Mucosa of descending colon (tissue), 3 donors: Measurements from ENCODE around the gene ACAP1. TPM values are rescaled to one million over a fixed set of nuclear protein-coding genes. Genes with fewer than 3 reads are reported as not detected.

Source experiments
- ATAC-seq: fragments of 200-7000 bp; cut with Tn5 transposase; one replicate; pipeline ENCODE4 v1.9.1; 2020; ENCODE audit warnings: mild to moderate bottlenecking, moderate library complexity
- DNase-seq, 3 donors: peaks; one replicate each; pipeline ENCODE4 v3.0.0-alpha.2; 2020
- H3K36me3 ChIP-seq: fragments of 200-600 bp; one replicate; pipeline ENCODE4 v1.8.0; 2021; ENCODE audit warnings: low read depth, mild to moderate bottlenecking
- H3K4me1 ChIP-seq: fragments of 200-600 bp; one replicate; pipeline ENCODE4 v1.8.0; 2021; ENCODE audit warnings: low read depth, mild to moderate bottlenecking
- H3K4me3 ChIP-seq: fragments of 200-600 bp; one replicate; pipeline ENCODE4 v1.8.0; 2021; ENCODE audit warnings: mild to moderate bottlenecking
- H3K9me3 ChIP-seq: fragments of 200-600 bp; one replicate; pipeline ENCODE4 v1.8.0; 2021; ENCODE audit warnings: mild to moderate bottlenecking
- CTCF ChIP-seq: fragments of 200-600 bp; IDR thresholded peaks from one replicate; pipeline ENCODE4 v1.8.0; 2022; ENCODE audit warnings: antibody characterized with exemption, mild to moderate bottlenecking
- intact Hi-C, 2 donors: fragments of 100-400 bp; cut with DNase I in 1 of 2; cut with micrococcal nuclease in 1 of 2; formaldehyde crosslinking; loops; one replicate each; pipeline versions ENCODE4 v1.11.0 to v1.11.1; 2022; cut with DNase I, micrococcal nuclease
- total RNA-seq, 3 donors: library from RNA; stranded (reverse); fragmentation: NEBNext Ultra II Directional in 2 of 3; extraction: Animal tissue kit (Norgen Biotek cat#: 25700) in 2 of 3; gene quantifications; one replicate each; pipeline versions ENCODE4 v1.2.1 to v1.2.4, GENCODE V29; 2021 to 2023
- donor health status: DM: no; HTN: no; CAD: no; lungs with moderate emphysema.
- donor health status: DM: no; HTN: no; CAD: no.
- donor health status: DM: no; HTN: yes; CAD: no.

Gene ACAP1
- total RNA-seq, 3 donors from 2014 or later: 9.2 to 16.5 (median 11.2) TPM

- H3K4me3 ChIP-seq: no peak within 1 kb of the TSS
- H3K36me3 ChIP-seq: peaks cover 2% of the 10 kb centered on the region
- H3K4me1 ChIP-seq: peaks cover 23% of the 10 kb centered on the region
- no peaks in the 10 kb centered on the region for H3K9me3 ChIP-seq
- ATAC-seq (no peak), DNase-seq (peak in 2 of 3 donors; percentile 41 to 62)
- no peak for TF ChIP-seq CTCF
- intact Hi-C loops: no loop called here
These were observed 18.7 kb downstream of the ACAP1 start, which contains the start of gene TMEM95 for GRCh38 chr17:7355053-7355452. Gene TMEM95, plus strand, starts transcription at chr17:7355156. Its CDS starts 49 bp downstream, at chr17:7355205.

- TF ChIP-seq CTCF: no peak
- Histone ChIP-seq H3K4me3 (no peak overlapping the region), H3K9me3 (no peaks in the 10 kb centered on the region), H3K4me1 (peaks cover 19% of the 10 kb centered on the region), H3K36me3 (peaks cover 2% of the 10 kb centered on the region)
- DNase-seq: no peak
- intact Hi-C loops: no loop called here
- no peak for ATAC-seq
These were observed 19.2 kb downstream of the ACAP1 start for GRCh38 chr17:7355573-7355972.

GRCh38 chr17:7356072-7356549, 19.8 kb downstream of the ACAP1 start:
- DNase-seq: peak; percentile 90 to 94 (median 90)
- TF ChIP-seq CTCF: peak; percentile 72
- intact Hi-C loops: no loop called here
- peaks cover 19% of the 10 kb centered on the region for H3K4me1 ChIP-seq
- ATAC-seq: peak; percentile 62
- peaks cover 2% of the 10 kb centered on the region for H3K36me3 ChIP-seq
- no peaks in the 10 kb centered on the region for H3K9me3 ChIP-seq
- H3K4me3 ChIP-seq: no peak overlapping the region

GRCh38 chr17:7356756-7357155, 20.4 kb downstream of the ACAP1 start:
- no peak for ATAC-seq
- H3K9me3 ChIP-seq: no peaks in the 10 kb centered on the region
- TF ChIP-seq CTCF: no peak
- DNase-seq: peak in 2 of 3 donors; percentile 12 to 61
- no peaks in the 10 kb centered on the region for H3K36me3 ChIP-seq
- intact Hi-C loops: no loop called here
- H3K4me1 ChIP-seq: peaks cover 19% of the 10 kb centered on the region
- no peak overlapping the region for H3K4me3 ChIP-seq

- H3K9me3 ChIP-seq: no peaks in the 10 kb centered on the region
- TF ChIP-seq CTCF: no peak
- ATAC-seq (no peak), DNase-seq (no peak)
- H3K4me1 ChIP-seq: peaks cover 18% of the 10 kb centered on the region
- H3K4me3 ChIP-seq: no peak overlapping the region
- no peaks in the 10 kb centered on the region for H3K36me3 ChIP-seq
- intact Hi-C loops: no loop called here
These were observed 21.1 kb downstream of the ACAP1 start for GRCh38 chr17:7357381-7357780.

- Histone ChIP-seq H3K4me3 (no peak overlapping the region), H3K36me3 (no peaks in the 10 kb centered on the region), H3K4me1 (no peaks in the 10 kb centered on the region), H3K9me3 (no peaks in the 10 kb centered on the region)
- DNase-seq (no peak), ATAC-seq (no peak)
- intact Hi-C loops: no loop called here
- TF ChIP-seq CTCF: no peak
These were observed 25.6 kb downstream of the ACAP1 start for GRCh38 chr17:7361906-7362305.
